ENCODE measurements around the gene XYLT1.

XYLT1 gene

GRCh38 chr16:17320009-17320408 is 150.8 kb downstream of the XYLT1 start (continued):
- no peak for TF ChIP-seq TSHZ2 (CRISPR knock-in tag; IDR thresholded peaks at IDR 0.05)

GRCh38 chr16:17318238-17318637 is 152.5 kb downstream of the XYLT1 start:
- no peak for ATAC-seq
- TF ChIP-seq CSDC2 (CRISPR knock-in tag; IDR thresholded peaks at IDR 0.05) (no peak), ESRRG (CRISPR knock-in tag; IDR thresholded peaks at IDR 0.05) (no peak), OSR1 (CRISPR knock-in tag; IDR thresholded peaks at IDR 0.05) (no peak), ISL1 (CRISPR knock-in tag; IDR thresholded peaks at IDR 0.05) (no peak), ZNF8 (CRISPR knock-in tag; IDR thresholded peaks at IDR 0.05) (no peak)

- TF ChIP-seq ISL1 (CRISPR knock-in tag; IDR thresholded peaks at IDR 0.05) = no peak
- no peak for TF ChIP-seq SNAI2 (CRISPR knock-in tag; IDR thresholded peaks at IDR 0.05)
- no peak for TF ChIP-seq ZFP30 (CRISPR knock-in tag; IDR thresholded peaks at IDR 0.05)
- no peak for TF ChIP-seq PPARA (CRISPR knock-in tag; IDR thresholded peaks at IDR 0.05; ENCODE audit: borderline replicate concordance)
- no peak for TF ChIP-seq ZNF70 (CRISPR knock-in tag; IDR thresholded peaks at IDR 0.05)
- no peak for TF ChIP-seq ZFP3 (CRISPR knock-in tag; IDR thresholded peaks at IDR 0.05)
- no peak for TF ChIP-seq OSR1 (CRISPR knock-in tag; IDR thresholded peaks at IDR 0.05)
- no peak for TF ChIP-seq ZC3H10 (CRISPR knock-in tag; IDR thresholded peaks at IDR 0.05)
- TF ChIP-seq ZNF8 (CRISPR knock-in tag; IDR thresholded peaks at IDR 0.05) = no peak
- TF ChIP-seq ZNF565 (CRISPR knock-in tag; conservative IDR thresholded peaks at IDR 0.05; ENCODE audit: low read depth) = no peak
- ATAC-seq = no peak
Measured at GRCh38 chr16:17316005-17316404, 154.8 kb downstream of the XYLT1 start.

GRCh38 chr16:17313793-17314547 is 156.8 kb downstream of the XYLT1 start:
- TF ChIP-seq CSDC2 (CRISPR knock-in tag; IDR thresholded peaks at IDR 0.05) = no peak

GRCh38 chr16:17313085-17313611 is 157.6 kb downstream of the XYLT1 start:
- no peak for TF ChIP-seq CSRNP3 (CRISPR knock-in tag; IDR thresholded peaks at IDR 0.05)
- no peak for TF ChIP-seq POU6F1 (CRISPR knock-in tag; IDR thresholded peaks at IDR 0.05; ENCODE audit: borderline replicate concordance, low read depth)
- no peak for TF ChIP-seq TSHZ2 (CRISPR knock-in tag; IDR thresholded peaks at IDR 0.05)
- TF ChIP-seq ZFP30 (CRISPR knock-in tag; IDR thresholded peaks at IDR 0.05) = no peak
- TF ChIP-seq OSR1 (CRISPR knock-in tag; IDR thresholded peaks at IDR 0.05) = no peak
- no peak for TF ChIP-seq SNAI2 (CRISPR knock-in tag; IDR thresholded peaks at IDR 0.05)
- no peak for TF ChIP-seq GLIS3 (CRISPR knock-in tag; IDR thresholded peaks at IDR 0.05)
- TF ChIP-seq ZFP3 (CRISPR knock-in tag; IDR thresholded peaks at IDR 0.05) = no peak
- TF ChIP-seq ZC3H10 (CRISPR knock-in tag; IDR thresholded peaks at IDR 0.05) = no peak
- TF ChIP-seq TCF4 (CRISPR knock-in tag; IDR thresholded peaks at IDR 0.05; ENCODE audit: borderline replicate concordance) = no peak
- TF ChIP-seq ISL1 (CRISPR knock-in tag; IDR thresholded peaks at IDR 0.05) = no peak
- no peak for TF ChIP-seq CREB5 (CRISPR knock-in tag; IDR thresholded peaks at IDR 0.05; ENCODE audit: low read depth)
- TF ChIP-seq RARB (CRISPR knock-in tag; IDR thresholded peaks at IDR 0.05) = no peak
- TF ChIP-seq PPARA (CRISPR knock-in tag; IDR thresholded peaks at IDR 0.05; ENCODE audit: borderline replicate concordance) = no peak
- peak; percentile 88 for ATAC-seq

More at GRCh38 chr16:17313793-17314547, 156.8 kb downstream of the XYLT1 start:
- no peak for ATAC-seq
